GM06990 (cell line): ENCODE measurements around the gene CYB561.

Experiments used
- DNase-seq: peaks from one replicate; pipeline ENCODE4 v3.0.0-alpha.2; 2011; ENCODE audit not compliant: insufficient read length; ENCODE audit errors: extremely low read depth
- H3K27me3 ChIP-seq: replicated peaks from 2 replicates; pipeline ENCODE4 v1.6.0; 2011; ENCODE audit warnings: low read length; ENCODE audit not compliant: control insufficient read depth, insufficient read depth
- H3K36me3 ChIP-seq: 2 replicates; pipeline ENCODE4 v1.5.1; 2011; ENCODE audit warnings: low read length; ENCODE audit not compliant: control insufficient read depth, insufficient read depth
- H3K4me3 ChIP-seq: replicated peaks from 2 replicates; pipeline ENCODE4 v1.5.1; 2011; ENCODE audit warnings: low read depth, mild to moderate bottlenecking, control low read depth, low read length
- TF ChIP-seq, protein P1 (sequence below): IDR thresholded peaks from 2 replicates; pipeline ENCODE4 v1.5.1; 2011; ENCODE audit warnings: low read length, control low read depth, mild to moderate bottlenecking, inconsistent platforms; ENCODE audit not compliant: insufficient read depth, poor library complexity, severe bottlenecking

Gene CYB561

DNA sequence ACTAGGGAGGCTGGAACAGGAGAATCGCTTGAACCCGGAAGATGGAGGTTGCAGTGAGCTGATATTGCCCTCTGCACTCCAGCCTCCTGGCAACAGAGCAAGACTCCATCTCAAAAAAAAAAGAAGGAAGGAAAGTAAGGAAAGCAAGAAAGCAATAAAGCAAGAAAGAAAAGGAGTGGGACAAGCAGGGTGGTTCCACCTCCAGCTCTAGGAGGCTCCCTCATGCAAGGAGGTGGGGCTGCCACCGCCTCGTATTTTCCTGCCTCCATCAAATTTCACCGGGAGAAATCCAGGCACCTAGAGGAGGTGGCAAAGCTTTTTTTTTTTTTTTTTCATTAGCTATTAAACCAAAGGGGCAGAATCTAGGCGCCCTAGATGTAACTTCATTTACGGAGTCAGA, 1.0 kb downstream of the CYB561 start:
- TF ChIP-seq, protein P1, sequence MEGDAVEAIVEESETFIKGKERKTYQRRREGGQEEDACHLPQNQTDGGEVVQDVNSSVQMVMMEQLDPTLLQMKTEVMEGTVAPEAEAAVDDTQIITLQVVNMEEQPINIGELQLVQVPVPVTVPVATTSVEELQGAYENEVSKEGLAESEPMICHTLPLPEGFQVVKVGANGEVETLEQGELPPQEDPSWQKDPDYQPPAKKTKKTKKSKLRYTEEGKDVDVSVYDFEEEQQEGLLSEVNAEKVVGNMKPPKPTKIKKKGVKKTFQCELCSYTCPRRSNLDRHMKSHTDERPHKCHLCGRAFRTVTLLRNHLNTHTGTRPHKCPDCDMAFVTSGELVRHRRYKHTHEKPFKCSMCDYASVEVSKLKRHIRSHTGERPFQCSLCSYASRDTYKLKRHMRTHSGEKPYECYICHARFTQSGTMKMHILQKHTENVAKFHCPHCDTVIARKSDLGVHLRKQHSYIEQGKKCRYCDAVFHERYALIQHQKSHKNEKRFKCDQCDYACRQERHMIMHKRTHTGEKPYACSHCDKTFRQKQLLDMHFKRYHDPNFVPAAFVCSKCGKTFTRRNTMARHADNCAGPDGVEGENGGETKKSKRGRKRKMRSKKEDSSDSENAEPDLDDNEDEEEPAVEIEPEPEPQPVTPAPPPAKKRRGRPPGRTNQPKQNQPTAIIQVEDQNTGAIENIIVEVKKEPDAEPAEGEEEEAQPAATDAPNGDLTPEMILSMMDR = no peak
- no peaks in the 10 kb centered on the region for H3K27me3 ChIP-seq
- peak overlapping the region; percentile 44 for H3K4me3 ChIP-seq
- no peaks in the 10 kb centered on the region for H3K36me3 ChIP-seq
- no peak for DNase-seq

DNA sequence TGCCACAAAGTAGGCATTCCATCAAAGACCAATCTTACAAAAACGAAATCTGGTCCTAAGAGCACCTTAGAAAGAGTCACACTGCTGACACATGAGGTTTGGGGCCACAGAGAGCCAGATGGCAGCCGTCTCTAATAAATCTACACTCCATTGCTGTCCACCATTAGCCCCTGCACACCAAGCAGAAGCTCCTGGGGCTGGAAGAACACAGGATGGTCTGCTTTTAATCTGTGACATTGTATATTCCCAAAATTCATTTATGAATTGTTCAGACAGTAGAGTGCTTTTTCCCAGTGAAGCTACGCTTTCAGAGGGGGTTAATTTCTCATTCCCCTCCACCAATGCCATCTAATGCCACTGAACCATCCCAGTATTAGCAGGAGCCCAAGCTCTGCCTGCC, 1.6 kb downstream of the CYB561 start:
- Histone ChIP-seq H3K36me3 (no peaks in the 10 kb centered on the region), H3K27me3 (no peaks in the 10 kb centered on the region), H3K4me3 (no peak overlapping the region)
- TF ChIP-seq, protein P1 = no peak
- no peak for DNase-seq

DNA sequence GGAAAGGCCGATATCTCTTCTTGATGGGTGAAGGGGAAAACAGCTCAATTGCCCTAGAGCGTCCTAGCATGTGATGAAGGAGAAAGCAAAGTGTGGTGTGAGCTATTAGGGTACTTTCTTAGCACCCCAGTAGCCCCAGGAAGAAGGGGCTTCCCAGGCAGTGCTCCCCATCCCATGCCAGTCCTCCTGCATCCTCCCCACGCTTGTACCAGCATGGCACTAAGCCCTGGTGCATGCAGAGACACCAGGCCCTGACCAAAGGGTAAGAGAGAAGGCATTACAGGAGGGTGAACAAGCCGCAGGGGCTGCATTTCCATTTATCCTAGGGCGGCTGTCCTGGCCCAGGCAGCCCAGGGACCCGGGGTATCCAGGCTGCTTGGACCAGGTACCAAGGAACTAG, 3.1 kb downstream of the CYB561 start:
- DNase-seq = no peak
- no peak overlapping the region for H3K4me3 ChIP-seq
- TF ChIP-seq, protein P1 = no peak
- H3K36me3 ChIP-seq = no peaks in the 10 kb centered on the region
- H3K27me3 ChIP-seq = no peaks in the 10 kb centered on the region

DNA sequence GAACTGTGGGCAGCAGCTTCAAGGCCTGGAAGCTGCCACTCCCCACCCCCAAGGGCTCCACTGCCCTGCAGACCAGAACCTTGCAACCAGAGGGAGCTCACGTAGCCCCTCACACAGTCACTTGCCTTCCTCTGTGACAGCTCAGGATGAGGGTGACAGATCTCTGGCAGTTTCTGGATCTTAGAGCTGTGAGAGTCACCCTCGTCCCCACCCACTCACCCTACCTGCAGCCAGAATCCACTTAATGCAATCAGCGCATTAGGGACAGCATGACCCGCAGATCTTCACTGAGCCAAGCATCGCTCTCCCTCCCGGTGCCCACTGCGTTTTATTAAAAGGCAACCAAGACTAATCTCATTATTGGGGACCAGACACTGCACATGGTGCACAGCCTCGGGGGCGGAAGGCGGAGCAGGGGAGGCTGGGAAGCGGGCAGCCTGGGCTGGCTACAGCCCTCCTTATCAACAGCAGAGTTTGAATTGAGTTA, 3.5 kb downstream of the CYB561 start:
- no peak overlapping the region for H3K4me3 ChIP-seq
- TF ChIP-seq, protein P1 = peak; percentile 30

DNA sequence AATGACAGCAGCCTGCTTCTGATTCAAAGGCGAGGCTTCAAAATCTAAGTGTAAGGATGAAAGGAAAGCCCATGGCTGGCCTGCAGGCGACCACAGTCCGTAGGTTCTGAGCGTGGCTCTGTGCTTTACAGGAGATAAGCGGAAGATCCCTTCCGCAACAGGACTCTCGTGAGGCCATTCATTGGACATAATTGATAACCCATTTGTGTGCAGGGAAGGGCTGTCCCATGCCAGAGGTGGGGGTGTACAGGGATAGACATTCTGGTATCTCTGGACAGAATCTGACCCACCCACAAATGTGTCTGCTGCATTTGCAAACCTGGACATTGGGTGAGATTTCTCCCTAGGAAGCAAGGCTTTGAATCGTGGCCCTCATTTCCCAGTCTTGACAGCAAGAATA, 4.0 kb downstream of the CYB561 start:
- no peak for DNase-seq
- Histone ChIP-seq H3K4me3 (no peak overlapping the region), H3K36me3 (no peaks in the 10 kb centered on the region), H3K27me3 (no peaks in the 10 kb centered on the region)
- TF ChIP-seq, protein P1 = no peak

More for the DNA sequence above, 3.5 kb downstream of the CYB561 start:
- H3K27me3 ChIP-seq = no peaks in the 10 kb centered on the region
- H3K36me3 ChIP-seq = no peaks in the 10 kb centered on the region
- DNase-seq = no peak

DNA sequence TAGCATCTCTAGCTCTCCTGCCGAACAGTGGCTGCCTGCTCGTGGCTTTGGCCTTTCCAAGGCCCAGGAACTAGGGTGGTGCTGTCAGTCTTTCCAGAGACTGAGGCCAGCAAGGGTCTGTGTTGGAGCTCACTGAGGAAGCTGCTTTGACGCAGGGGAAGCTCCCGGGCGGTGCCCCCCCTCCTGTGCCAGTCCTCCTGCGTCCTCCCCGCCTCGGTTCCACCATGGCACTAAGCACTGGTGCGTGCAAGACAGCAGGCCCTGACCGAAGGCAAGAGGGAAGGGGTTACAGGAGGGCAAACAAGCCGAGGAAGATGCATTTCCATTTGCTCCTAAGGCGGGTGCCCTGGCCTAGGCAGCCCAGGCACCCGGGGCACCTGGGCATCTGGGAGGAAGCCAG, 4.5 kb downstream of the CYB561 start:
- TF ChIP-seq, protein P1 = no peak
- H3K4me3 ChIP-seq = no peak overlapping the region
- DNase-seq = no peak
- no peaks in the 10 kb centered on the region for H3K27me3 ChIP-seq
- H3K36me3 ChIP-seq = no peaks in the 10 kb centered on the region
